GM13976 (cell line): ENCODE measurements around the gene ZNF512B.

ENCODE experiments used
- DNase-seq: peaks from one replicate; pipeline ENCODE4 v3.0.0; 2012; ENCODE audit warnings: low spot score
- CTCF ChIP-seq: IDR thresholded peaks from 2 replicates; pipeline ENCODE4 v1.5.1; 2012; ENCODE audit warnings: borderline replicate concordance, mild to moderate bottlenecking; ENCODE audit not compliant: insufficient read depth; ENCODE audit errors: extremely low read depth, missing control alignments, control extremely low read depth
- in situ Hi-C: fragments of 300-500 bp; cut with MboI; formaldehyde crosslinking; loops from one replicate; pipeline ENCODE4 v1.12.0; 2022; ENCODE audit warnings: low sequenced_read_pairs, mixed read lengths, inconsistent platforms; ENCODE audit not compliant: unreplicated experiment

The ZNF512B gene

GRCh38 chr20:64006490-64006889 lies 36.8 kb upstream of the ZNF512B start:
- in situ Hi-C loops, result no loop called here
- TF ChIP-seq CTCF, result no peak
- DNase-seq, result no peak

- DNase-seq, result no peak
- no peak for TF ChIP-seq CTCF
- in situ Hi-C loops, result no loop called here
Observed at GRCh38 chr20:64005394-64005793, 35.7 kb upstream of the ZNF512B start.

GRCh38 chr20:64003960-64004725 lies 34.4 kb upstream of the ZNF512B start:
- in situ Hi-C loops, result no loop called here
- no peak for TF ChIP-seq CTCF
- DNase-seq, result no peak

GRCh38 chr20:64001607-64002011 lies 31.9 kb upstream of the ZNF512B start:
- no peak for TF ChIP-seq CTCF
- no peak for DNase-seq
- in situ Hi-C loops, result no loop called here

GRCh38 chr20:64000906-64001305 lies 31.2 kb upstream of the ZNF512B start:
- in situ Hi-C loops, result no loop called here
- DNase-seq, result no peak
- TF ChIP-seq CTCF, result no peak

- in situ Hi-C loops, result no loop called here
- no peak for DNase-seq
- TF ChIP-seq CTCF, result no peak
Observed at GRCh38 chr20:63982937-63983336, 13.2 kb upstream of the ZNF512B start.
